Measurements from ENCODE around the gene MCF2L2.

DNA sequence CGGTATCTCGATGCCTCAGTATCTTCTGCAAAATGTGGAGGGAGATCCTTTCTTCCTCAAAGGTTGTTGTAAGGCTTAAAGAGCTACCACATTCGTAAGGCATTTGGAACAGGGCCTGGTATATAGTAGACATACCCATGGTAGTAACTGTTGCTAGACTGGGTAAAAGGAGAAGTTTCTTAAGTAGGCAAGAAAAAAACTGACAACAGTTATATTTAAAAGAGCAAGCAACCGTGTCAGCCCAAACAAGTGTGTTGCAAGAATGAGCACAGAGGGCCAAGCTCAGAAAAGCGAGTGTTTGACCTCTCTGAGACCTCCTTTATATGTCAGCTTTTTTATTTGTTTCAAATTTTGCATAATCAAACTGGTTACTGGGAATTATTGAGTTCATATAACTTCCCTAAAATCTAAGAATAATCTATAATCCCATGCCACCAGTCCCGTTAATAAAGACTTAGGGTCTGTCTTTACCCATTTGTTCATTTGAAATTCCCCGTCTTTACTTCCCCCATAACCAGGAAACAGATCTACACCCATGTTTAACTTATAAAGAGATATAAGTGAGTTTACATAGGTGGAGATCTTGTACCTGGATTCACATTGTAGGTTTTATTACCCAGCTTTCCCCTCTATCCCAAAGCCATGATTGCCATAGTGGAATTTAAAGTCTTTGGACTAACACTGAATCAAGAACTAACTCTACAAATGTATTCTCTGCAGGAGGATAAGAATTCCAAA, 168.1 kb downstream of the MCF2L2 start:
- TF ChIP-seq, protein P1, sequence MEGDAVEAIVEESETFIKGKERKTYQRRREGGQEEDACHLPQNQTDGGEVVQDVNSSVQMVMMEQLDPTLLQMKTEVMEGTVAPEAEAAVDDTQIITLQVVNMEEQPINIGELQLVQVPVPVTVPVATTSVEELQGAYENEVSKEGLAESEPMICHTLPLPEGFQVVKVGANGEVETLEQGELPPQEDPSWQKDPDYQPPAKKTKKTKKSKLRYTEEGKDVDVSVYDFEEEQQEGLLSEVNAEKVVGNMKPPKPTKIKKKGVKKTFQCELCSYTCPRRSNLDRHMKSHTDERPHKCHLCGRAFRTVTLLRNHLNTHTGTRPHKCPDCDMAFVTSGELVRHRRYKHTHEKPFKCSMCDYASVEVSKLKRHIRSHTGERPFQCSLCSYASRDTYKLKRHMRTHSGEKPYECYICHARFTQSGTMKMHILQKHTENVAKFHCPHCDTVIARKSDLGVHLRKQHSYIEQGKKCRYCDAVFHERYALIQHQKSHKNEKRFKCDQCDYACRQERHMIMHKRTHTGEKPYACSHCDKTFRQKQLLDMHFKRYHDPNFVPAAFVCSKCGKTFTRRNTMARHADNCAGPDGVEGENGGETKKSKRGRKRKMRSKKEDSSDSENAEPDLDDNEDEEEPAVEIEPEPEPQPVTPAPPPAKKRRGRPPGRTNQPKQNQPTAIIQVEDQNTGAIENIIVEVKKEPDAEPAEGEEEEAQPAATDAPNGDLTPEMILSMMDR (IDR thresholded peaks at IDR 0.05 in 2 of 3, conservative IDR thresholded peaks at IDR 0.05 in 1 of 3; ENCODE audit: insufficient read depth in 2 of 3, low read depth in 1 of 3, low read length in 3 of 3): no peak
- TF ChIP-seq ZBTB1 (CRISPR knock-in tag; IDR thresholded peaks at IDR 0.05; ENCODE audit: borderline replicate concordance, low read depth): no peak
- no peak for TF ChIP-seq NRF1 (conservative IDR thresholded peaks at IDR 0.05 in 1 of 2, IDR thresholded peaks at IDR 0.05 in 1 of 2)
- no peak for TF ChIP-seq MXI1 (IDR thresholded peaks at IDR 0.05; ENCODE audit: low read depth, low read length)
- no peak for TF ChIP-seq HDAC3 (IDR thresholded peaks at IDR 0.05; ENCODE audit: borderline replicate concordance, partially characterized antibody)
- TF ChIP-seq HDAC1 (IDR thresholded peaks at IDR 0.05): no peak
- TF ChIP-seq, protein P2, sequence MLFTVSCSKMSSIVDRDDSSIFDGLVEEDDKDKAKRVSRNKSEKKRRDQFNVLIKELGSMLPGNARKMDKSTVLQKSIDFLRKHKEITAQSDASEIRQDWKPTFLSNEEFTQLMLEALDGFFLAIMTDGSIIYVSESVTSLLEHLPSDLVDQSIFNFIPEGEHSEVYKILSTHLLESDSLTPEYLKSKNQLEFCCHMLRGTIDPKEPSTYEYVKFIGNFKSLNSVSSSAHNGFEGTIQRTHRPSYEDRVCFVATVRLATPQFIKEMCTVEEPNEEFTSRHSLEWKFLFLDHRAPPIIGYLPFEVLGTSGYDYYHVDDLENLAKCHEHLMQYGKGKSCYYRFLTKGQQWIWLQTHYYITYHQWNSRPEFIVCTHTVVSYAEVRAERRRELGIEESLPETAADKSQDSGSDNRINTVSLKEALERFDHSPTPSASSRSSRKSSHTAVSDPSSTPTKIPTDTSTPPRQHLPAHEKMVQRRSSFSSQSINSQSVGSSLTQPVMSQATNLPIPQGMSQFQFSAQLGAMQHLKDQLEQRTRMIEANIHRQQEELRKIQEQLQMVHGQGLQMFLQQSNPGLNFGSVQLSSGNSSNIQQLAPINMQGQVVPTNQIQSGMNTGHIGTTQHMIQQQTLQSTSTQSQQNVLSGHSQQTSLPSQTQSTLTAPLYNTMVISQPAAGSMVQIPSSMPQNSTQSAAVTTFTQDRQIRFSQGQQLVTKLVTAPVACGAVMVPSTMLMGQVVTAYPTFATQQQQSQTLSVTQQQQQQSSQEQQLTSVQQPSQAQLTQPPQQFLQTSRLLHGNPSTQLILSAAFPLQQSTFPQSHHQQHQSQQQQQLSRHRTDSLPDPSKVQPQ (CRISPR knock-in tag; IDR thresholded peaks at IDR 0.05; ENCODE audit: borderline replicate concordance): no peak
